Keratinocyte (primary cell): ENCODE results near the gene OPHN1.

Experiments
- EZH2 ChIP-seq: IDR thresholded peaks from one replicate; pipeline ENCODE4 v1.6.1; 2012; ENCODE audit warnings: inconsistent platforms, mild to moderate bottlenecking, low read length, moderate library complexity
- TF ChIP-seq, protein P1 (sequence below), 3 experiments: IDR thresholded peaks in 1 of 3; conservative IDR thresholded peaks in 1 of 3; optimal IDR thresholded peaks in 1 of 3; 2 replicates in 2 of 3; 3 replicates in 1 of 3; pipeline versions ENCODE3 to v1.5.1; 2011; ENCODE audit warnings: low read length in 3 of 3, mild to moderate bottlenecking in 3 of 3, moderate library complexity in 2 of 3, control low read depth in 1 of 3, inconsistent platforms in 1 of 3; ENCODE audit not compliant: insufficient read depth in 2 of 3; ENCODE audit errors: extremely low read depth in 1 of 3

DNA sequence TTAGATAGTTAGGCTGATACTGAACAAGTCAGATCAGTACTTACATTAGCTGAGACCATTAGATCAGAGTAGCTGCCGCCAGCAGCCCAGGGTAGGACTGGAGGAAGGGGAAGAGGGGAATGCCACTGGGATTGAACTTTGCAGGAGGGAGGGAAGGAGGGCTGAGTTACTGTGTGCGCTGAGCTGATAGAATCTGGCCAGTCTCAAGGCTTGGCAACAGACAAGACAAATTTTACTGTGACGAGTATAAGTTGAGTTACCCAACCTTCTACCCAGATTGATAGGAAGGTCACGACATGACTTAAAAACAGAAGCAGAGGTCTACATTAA is 372.1 kb downstream of the OPHN1 start:
- TF ChIP-seq EZH2: no peak
- TF ChIP-seq, protein P1, sequence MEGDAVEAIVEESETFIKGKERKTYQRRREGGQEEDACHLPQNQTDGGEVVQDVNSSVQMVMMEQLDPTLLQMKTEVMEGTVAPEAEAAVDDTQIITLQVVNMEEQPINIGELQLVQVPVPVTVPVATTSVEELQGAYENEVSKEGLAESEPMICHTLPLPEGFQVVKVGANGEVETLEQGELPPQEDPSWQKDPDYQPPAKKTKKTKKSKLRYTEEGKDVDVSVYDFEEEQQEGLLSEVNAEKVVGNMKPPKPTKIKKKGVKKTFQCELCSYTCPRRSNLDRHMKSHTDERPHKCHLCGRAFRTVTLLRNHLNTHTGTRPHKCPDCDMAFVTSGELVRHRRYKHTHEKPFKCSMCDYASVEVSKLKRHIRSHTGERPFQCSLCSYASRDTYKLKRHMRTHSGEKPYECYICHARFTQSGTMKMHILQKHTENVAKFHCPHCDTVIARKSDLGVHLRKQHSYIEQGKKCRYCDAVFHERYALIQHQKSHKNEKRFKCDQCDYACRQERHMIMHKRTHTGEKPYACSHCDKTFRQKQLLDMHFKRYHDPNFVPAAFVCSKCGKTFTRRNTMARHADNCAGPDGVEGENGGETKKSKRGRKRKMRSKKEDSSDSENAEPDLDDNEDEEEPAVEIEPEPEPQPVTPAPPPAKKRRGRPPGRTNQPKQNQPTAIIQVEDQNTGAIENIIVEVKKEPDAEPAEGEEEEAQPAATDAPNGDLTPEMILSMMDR (optimal IDR thresholded peaks at IDR 0.05 in 1 of 3, IDR thresholded peaks at IDR 0.05 in 1 of 3, conservative IDR thresholded peaks at IDR 0.05 in 1 of 3; ENCODE audit: extremely low read depth in 1 of 3, insufficient read depth in 2 of 3, low read length in 3 of 3): no peak
